SK-N-MC (cell line): ENCODE data around the gene PHOX2B.
"Not testable (repeated sequence)": the region's sequence is repeated elsewhere in the genome, so short reads cannot be mapped to it uniquely, and the experiment has no call there.

Source experiments
- DNase-seq: peaks from one replicate; pipeline ENCODE4 v3.0.0-alpha.2; 2011; ENCODE audit warnings: low read depth, low spot score
- H3K27ac ChIP-seq: fragments of 200-600 bp; sonication (generic); 2 replicates; pipeline ENCODE4 v1.5.1; 2016; ENCODE audit warnings: mixed run types
- H3K36me3 ChIP-seq: fragments of 200-600 bp; sonication (generic); 2 replicates; pipeline ENCODE4 v1.6.1; 2017; ENCODE audit warnings: antibody characterized with exemption, low read length, mixed read lengths; ENCODE audit not compliant: insufficient read depth
- H3K4me3 ChIP-seq: fragments of 200-600 bp; sonication (generic); 2 replicates; pipeline ENCODE4 v1.5.1; 2016
- H3K9ac ChIP-seq: fragments of 200-600 bp; sonication (generic); 2 replicates; pipeline ENCODE4 v1.8.0; 2017; ENCODE audit warnings: mixed run types, mixed read lengths; ENCODE audit not compliant: insufficient read length
- H3K9me3 ChIP-seq: fragments of 200-600 bp; sonication (generic); 2 replicates; pipeline ENCODE4 v1.6.1; 2017; ENCODE audit warnings: low read depth, mild to moderate bottlenecking, antibody characterized with exemption, low read length, moderate library complexity, mixed read lengths
- EZH2 ChIP-seq: fragments of 200-600 bp; sonication (generic); IDR thresholded peaks from one replicate; pipeline ENCODE4 v1.6.1; 2017; ENCODE audit warnings: antibody characterized with exemption
- FOXP2 ChIP-seq: optimal IDR thresholded peaks from 2 replicates; pipeline ENCODE3; 2011; ENCODE audit warnings: mild to moderate bottlenecking, moderate library complexity; ENCODE audit not compliant: insufficient read depth; ENCODE audit errors: extremely low read length, control extremely low read depth
- POLR2AphosphoS5 ChIP-seq: IDR thresholded peaks from 2 replicates; pipeline ENCODE4 v1.6.1; 2012; ENCODE audit warnings: mild to moderate bottlenecking, low read depth, low read length, borderline replicate concordance

The PHOX2B gene

DNA sequence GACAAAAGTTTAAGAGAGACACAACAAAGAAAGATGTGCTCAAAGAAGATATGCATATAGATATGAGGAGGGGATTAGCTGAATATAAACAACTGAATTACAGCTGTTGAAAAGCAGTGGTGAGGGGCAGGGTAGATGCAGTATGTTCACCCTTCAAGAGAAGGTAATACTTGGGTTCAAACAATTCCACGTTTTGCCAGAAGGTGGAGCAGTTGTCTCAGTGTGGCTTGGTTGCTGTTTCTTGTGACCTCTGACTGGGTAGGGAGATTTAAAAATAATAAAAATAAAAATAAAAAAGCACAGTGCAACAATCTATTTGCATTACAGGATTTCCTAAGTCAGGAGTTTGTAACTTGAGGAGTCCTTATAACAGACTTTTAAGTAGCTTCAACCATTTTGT is 23.3 kb downstream of the PHOX2B start:
- Histone ChIP-seq H3K9ac (no peak overlapping the region), H3K9me3 (no peaks in the 10 kb centered on the region), H3K36me3 (no peaks in the 10 kb centered on the region), H3K4me3 (no peak overlapping the region), H3K27ac (no peak overlapping the region)
- TF ChIP-seq FOXP2 (no peak), EZH2 (no peak), POLR2AphosphoS5 (no peak)
- no peak for DNase-seq

DNA sequence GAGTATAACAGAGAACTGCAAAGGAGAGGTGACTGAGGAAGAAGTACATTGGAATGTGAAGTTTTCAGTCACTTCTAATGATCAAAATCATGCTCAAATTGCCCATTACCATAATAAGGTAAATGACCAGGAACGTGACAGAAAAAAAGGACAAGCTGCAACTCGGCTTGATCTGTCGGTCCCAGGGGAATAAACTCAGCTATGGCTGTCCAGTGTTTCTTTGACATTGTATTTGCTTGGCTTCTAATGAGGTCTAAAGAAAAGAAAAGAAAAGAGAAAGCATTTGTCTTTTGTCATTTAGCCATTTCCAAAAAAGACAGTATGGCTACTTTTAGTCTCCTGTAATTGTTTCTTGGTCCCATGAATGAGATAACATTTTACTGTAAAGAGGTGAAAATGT is 25.2 kb downstream of the PHOX2B start:
- DNase-seq: no peak
- TF ChIP-seq FOXP2 (no peak), POLR2AphosphoS5 (no peak), EZH2 (no peak)

DNA sequence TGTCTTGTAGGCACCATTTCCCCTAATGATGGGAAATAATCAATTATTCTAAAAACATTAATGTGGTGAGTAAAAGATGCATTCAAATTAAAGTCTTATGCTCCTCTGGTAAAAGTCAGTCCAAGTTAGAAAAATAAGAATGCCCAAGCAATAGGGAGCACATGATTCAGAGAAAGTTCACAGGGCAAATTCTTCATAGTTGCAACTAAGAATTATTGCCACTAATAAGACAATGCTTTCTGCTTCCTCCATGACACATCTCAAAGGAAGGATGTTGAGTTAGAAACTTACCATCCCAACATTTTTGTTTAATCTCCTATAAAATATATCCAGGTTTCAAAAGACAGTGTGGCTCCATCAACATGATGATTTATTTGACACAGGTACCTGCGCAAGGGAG is 26.3 kb downstream of the PHOX2B start:
- Histone ChIP-seq H3K27ac (no peak overlapping the region), H3K9me3 (no peaks in the 10 kb centered on the region), H3K9ac (no peak overlapping the region), H3K4me3 (no peak overlapping the region), H3K36me3 (no peaks in the 10 kb centered on the region)
- no peak for DNase-seq
- TF ChIP-seq EZH2 (no peak), FOXP2 (no peak), POLR2AphosphoS5 (no peak)

More for the DNA sequence above, 25.2 kb downstream of the PHOX2B start:
- H3K36me3 ChIP-seq: no peaks in the 10 kb centered on the region
- no peak overlapping the region for H3K4me3 ChIP-seq
- H3K9ac ChIP-seq: no peak overlapping the region
- no peaks in the 10 kb centered on the region for H3K9me3 ChIP-seq
- no peak overlapping the region for H3K27ac ChIP-seq

DNA sequence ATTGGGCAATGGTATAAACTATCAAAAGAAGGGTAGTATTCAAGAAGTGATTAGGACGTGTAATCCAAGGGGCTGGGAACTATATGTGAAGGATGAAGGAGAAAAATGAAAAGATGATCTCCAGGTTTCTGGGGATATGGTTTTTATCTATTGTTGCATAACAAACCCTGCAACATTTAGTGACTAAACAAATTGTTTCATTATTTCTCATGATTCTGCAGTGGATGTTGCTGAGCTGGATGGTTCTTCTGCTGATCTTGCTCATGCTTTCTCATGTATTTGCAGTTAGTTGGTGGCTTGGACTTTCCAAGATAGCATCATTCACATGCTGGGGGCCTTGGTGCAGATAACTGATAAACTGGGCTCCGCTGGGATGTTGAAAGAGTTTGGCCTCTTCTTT is 29.1 kb downstream of the PHOX2B start:
- H3K4me3 ChIP-seq: no peak overlapping the region
- H3K9me3 ChIP-seq: no peaks in the 10 kb centered on the region
- H3K9ac ChIP-seq: no peak overlapping the region
- no peak overlapping the region for H3K27ac ChIP-seq
- no peaks in the 10 kb centered on the region for H3K36me3 ChIP-seq
- TF ChIP-seq POLR2AphosphoS5 (no peak), EZH2 (no peak), FOXP2 (no peak)
- no peak for DNase-seq

DNA sequence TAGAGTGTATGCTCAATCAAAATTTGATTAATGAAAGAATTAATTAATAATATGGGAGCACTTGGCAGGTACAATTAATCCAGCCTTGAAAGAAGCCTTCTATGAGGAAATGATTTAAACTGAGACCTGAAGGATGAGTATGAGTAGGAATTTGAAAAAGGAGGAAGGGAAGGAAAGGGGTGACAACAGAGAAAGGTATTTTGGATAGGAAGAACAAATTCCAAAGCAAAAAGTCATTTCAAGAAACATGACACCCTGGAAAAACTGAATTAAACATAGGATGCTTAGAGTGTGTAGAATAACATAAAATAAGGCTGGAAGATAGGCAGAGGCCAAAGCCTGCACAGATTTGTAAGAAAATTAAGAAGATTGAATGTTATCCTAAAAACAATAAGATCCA is 29.6 kb downstream of the PHOX2B start:
- TF ChIP-seq FOXP2 (no peak), EZH2 (no peak), POLR2AphosphoS5 (no peak)
- no peak for DNase-seq
- H3K4me3 ChIP-seq: no peak overlapping the region
- no peaks in the 10 kb centered on the region for H3K9me3 ChIP-seq
- H3K36me3 ChIP-seq: no peaks in the 10 kb centered on the region
- H3K9ac ChIP-seq: no peak overlapping the region
- H3K27ac ChIP-seq: no peak overlapping the region

DNA sequence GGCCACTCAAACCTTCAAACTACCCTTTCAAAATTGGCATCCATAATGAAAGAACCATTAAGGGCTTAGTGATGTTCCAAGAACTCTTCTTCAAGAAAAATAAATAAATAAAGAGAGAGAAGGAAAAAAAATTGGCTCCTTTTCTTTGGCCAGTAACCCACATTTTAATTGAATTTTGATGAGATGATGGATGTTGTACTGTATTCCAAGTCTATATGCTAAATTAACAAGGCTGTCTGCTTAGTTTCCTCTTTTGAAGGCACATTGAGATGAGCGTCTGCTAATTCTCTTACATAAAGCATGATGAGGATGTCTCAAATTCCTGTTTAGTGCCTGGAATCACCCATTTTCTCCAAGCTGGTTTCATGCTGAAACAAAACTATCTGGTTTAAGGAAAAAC is 33.4 kb downstream of the PHOX2B start:
- Histone ChIP-seq H3K4me3 (no peak overlapping the region), H3K9me3 (no peaks in the 10 kb centered on the region), H3K27ac (no peak overlapping the region), H3K9ac (no peak overlapping the region), H3K36me3 (no peaks in the 10 kb centered on the region)
- TF ChIP-seq FOXP2: no peak
- TF ChIP-seq EZH2: no peak
- TF ChIP-seq POLR2AphosphoS5: no peak
- DNase-seq: no peak

DNA sequence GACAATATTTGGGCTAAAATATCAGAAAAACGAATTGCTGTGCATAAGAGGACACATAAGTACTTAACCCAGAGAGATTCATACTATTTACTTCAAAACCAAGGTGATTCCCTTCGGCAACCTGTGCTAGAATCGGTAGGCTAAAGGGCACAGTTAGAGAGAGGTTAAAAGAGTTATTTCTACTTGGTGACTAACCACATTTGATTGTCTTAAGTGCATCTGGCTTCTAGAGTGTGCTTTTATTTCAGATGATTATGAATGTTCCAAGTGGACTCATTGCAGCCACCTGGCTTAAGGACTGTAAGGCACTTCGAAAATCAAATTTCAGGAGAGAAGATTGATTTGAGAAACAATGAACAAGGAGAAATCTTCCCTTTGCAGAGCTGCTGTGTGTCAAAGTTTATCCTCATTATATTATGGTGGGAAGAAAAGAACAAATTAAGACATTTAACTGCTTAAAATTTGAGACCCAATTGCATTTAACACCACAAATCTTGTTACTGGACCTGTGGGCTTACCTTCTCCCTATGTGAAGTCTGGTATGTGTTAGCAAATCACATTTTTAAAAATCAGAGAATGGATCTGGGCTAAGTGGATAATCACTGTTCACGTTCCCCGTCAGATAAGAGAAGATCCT is 34.0 kb downstream of the PHOX2B start:
- Histone ChIP-seq H3K4me3 (no peak overlapping the region), H3K9ac (no peak overlapping the region), H3K27ac (no peak overlapping the region), H3K36me3 (no peaks in the 10 kb centered on the region), H3K9me3 (no peaks in the 10 kb centered on the region)
- no peak for TF ChIP-seq POLR2AphosphoS5
- TF ChIP-seq FOXP2: no peak
- TF ChIP-seq EZH2: no peak
- DNase-seq: no peak

DNA sequence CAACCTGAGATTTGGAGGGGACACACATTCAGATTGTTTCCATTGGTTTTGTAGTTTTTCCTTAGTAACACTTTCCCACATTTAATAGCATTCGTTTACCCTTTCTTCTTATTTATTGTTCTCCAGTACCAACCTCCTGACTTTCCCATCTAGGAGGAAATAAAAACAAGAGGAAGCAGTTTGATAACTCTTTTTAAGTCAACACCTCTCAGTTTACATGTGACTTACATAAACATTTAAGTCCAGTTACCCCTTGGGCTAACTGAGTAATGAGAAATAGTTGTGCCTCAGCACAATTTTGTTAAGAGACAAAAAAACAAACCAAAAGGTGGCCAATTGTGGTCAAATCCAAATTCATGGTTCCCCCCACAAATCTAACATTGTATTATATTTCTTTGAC is 34.8 kb downstream of the PHOX2B start:
- no peak overlapping the region for H3K4me3 ChIP-seq
- no peaks in the 10 kb centered on the region for H3K9me3 ChIP-seq
- H3K27ac ChIP-seq: no peak overlapping the region
- TF ChIP-seq FOXP2 (no peak), POLR2AphosphoS5 (no peak), EZH2 (no peak)
- H3K9ac ChIP-seq: no peak overlapping the region
- no peak for DNase-seq
- H3K36me3 ChIP-seq: no peaks in the 10 kb centered on the region

DNA sequence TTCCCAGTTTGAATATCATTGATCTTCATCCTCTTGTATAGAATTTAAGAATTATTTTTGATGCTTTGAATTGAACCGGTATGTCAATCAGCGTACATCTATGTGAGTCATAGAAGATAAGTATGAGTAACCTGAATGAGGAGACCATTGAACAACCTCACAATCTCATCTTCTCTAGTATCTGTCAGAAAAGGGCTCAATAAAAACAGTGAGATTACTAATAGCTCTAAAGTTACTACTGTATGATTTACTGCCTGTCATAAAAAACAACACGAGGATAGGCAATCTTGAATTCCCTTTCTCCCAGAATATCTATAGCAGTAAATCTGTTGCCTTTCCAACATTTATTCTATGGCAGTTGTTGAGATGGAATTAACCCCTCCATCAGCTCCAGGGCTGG is 36.1 kb downstream of the PHOX2B start:
- TF ChIP-seq FOXP2 (no peak), EZH2 (no peak), POLR2AphosphoS5 (no peak)
- H3K9ac ChIP-seq: no peak overlapping the region
- no peaks in the 10 kb centered on the region for H3K9me3 ChIP-seq
- no peaks in the 10 kb centered on the region for H3K36me3 ChIP-seq
- no peak overlapping the region for H3K4me3 ChIP-seq
- no peak for DNase-seq
- H3K27ac ChIP-seq: no peak overlapping the region

DNA sequence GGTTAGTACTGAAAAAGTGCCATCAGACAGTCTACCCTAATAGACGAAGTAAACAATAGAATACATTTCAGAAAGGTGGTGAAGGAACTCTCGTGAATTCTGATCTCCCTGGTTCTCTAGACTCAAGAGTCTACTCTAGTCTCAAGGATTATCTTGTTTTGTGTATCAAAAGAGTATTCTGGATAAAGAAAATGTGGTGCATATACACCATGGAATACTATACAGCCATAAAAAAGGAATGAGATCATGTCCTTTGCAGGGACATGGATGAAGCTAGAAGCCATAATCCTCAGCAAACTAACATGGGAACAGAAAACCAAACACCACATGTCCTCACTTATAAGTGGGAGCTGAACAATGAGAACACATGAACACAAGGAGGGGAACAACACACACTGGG is 36.9 kb downstream of the PHOX2B start:
- H3K36me3 ChIP-seq, H3K27ac ChIP-seq, H3K9me3 ChIP-seq, H3K4me3 ChIP-seq, H3K9ac ChIP-seq, DNase-seq: not testable (repeated sequence)
